ENCODE results near the gene KNDC1.
"Not testable (repeated sequence)": the region's sequence is repeated elsewhere in the genome, so short reads cannot be mapped to it uniquely, and the experiment has no call there.

Gene KNDC1

GRCh38 chr10:133209117-133209516, 49.1 kb downstream of the KNDC1 start:
- no peak for DNase-seq

GRCh38 chr10:133209641-133210040, 49.6 kb downstream of the KNDC1 start:
- no peak for DNase-seq

GRCh38 chr10:133210398-133211140, 50.5 kb downstream of the KNDC1 start:
- DNase-seq, result no peak

- DNase-seq, result no peak
Measured at GRCh38 chr10:133211141-133211830, 51.3 kb downstream of the KNDC1 start.

GRCh38 chr10:133211959-133212852, 52.2 kb downstream of the KNDC1 start:
- no peak for DNase-seq

GRCh38 chr10:133212853-133213494, 53.0 kb downstream of the KNDC1 start:
- DNase-seq, result no peak

GRCh38 chr10:133213641-133214467, 53.8 kb downstream of the KNDC1 start:
- DNase-seq, result no peak

- DNase-seq, result no peak
Measured at GRCh38 chr10:133214468-133215410, 54.7 kb downstream of the KNDC1 start.

GRCh38 chr10:133215586-133215985, 55.6 kb downstream of the KNDC1 start:
- DNase-seq, result no peak

- DNase-seq, result no peak
Measured at GRCh38 chr10:133216776-133217175, 56.8 kb downstream of the KNDC1 start.

GRCh38 chr10:133217800-133218589, 58.0 kb downstream of the KNDC1 start:
- DNase-seq, result no peak

GRCh38 chr10:133218891-133219290, 58.9 kb downstream of the KNDC1 start:
- DNase-seq, result no peak

GRCh38 chr10:133219782-133220181, 59.8 kb downstream of the KNDC1 start:
- DNase-seq, result no peak

- DNase-seq, result no peak
Measured at GRCh38 chr10:133221331-133221730, 61.3 kb downstream of the KNDC1 start.

GRCh38 chr10:133221756-133222155, 61.7 kb downstream of the KNDC1 start:
- not testable (repeated sequence) for DNase-seq

GRCh38 chr10:133224076-133224475, 64.1 kb downstream of the KNDC1 start:
- DNase-seq, result no peak

- no peak for DNase-seq
Measured at GRCh38 chr10:133224756-133225372, 64.8 kb downstream of the KNDC1 start.

GRCh38 chr10:133225707-133226191, 65.7 kb downstream of the KNDC1 start:
- DNase-seq, result no peak

- no peak for DNase-seq
Measured at GRCh38 chr10:133226251-133226808, 66.3 kb downstream of the KNDC1 start.

Data from NCI-H524 (cell line).